Liver (tissue), 3 donors: ENCODE data around the gene SMYD3.

Source experiments
- RAD21 ChIP-seq, 2 donors: IDR thresholded peaks; 2 replicates each; pipeline ENCODE4 v1.6.1; 2016; ENCODE audit warnings: antibody characterized with exemption in 2 of 2, mild to moderate bottlenecking in 2 of 2
- TF ChIP-seq, protein P1 (sequence below): fragments of 150-350 bp; IDR thresholded peaks from 2 replicates; pipeline ENCODE4 v1.5.1; 2017; ENCODE audit warnings: improper control_type of control experiment, low read depth, low read length; ENCODE audit not compliant: missing input control
- donor health status: healthy.
- donor health status: healthy.

GRCh38 chr1:246197076-246197475 lies 310.0 kb downstream of the SMYD3 start:
- TF ChIP-seq RAD21 (IDR thresholded peaks at IDR 0.05), result no peak
- TF ChIP-seq, protein P1, sequence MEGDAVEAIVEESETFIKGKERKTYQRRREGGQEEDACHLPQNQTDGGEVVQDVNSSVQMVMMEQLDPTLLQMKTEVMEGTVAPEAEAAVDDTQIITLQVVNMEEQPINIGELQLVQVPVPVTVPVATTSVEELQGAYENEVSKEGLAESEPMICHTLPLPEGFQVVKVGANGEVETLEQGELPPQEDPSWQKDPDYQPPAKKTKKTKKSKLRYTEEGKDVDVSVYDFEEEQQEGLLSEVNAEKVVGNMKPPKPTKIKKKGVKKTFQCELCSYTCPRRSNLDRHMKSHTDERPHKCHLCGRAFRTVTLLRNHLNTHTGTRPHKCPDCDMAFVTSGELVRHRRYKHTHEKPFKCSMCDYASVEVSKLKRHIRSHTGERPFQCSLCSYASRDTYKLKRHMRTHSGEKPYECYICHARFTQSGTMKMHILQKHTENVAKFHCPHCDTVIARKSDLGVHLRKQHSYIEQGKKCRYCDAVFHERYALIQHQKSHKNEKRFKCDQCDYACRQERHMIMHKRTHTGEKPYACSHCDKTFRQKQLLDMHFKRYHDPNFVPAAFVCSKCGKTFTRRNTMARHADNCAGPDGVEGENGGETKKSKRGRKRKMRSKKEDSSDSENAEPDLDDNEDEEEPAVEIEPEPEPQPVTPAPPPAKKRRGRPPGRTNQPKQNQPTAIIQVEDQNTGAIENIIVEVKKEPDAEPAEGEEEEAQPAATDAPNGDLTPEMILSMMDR, result no peak
